ENCODE measurements around the gene TMEM62. TPM values are rescaled to one million over a fixed set of nuclear protein-coding genes. Genes with fewer than 3 reads are reported as not detected.

Gene TMEM62
- total and polyA plus RNA-seq, 7 donors = 10.2 to 35.2 (median 27.4) TPM

DNA sequence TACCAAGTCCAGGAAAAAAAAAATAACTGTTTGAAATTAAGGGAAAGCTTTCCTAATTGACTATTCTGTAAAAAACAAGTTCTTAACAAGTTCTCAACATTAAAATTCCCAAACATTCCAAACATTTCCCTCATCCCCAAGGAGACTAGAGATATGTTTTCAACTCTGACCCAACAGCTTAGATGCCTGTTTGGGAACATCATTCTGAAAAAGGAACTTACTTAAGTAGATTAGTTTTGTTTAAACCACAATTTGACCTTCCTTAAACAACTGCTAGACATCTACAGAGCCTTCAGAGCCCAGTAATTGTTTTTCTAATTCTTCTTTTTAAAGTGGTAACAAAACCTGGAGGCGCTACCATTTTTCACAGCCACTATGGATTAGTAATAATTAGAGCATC, 40.4 kb upstream of the TMEM62 start:
- Histone ChIP-seq H3K27me3 (no peaks in the 10 kb centered on the region), H3K9me3 (no peaks in the 10 kb centered on the region), H3K36me3 (no peaks in the 10 kb centered on the region), H3K4me3 (no peak overlapping the region), H3K4me1 (peaks cover 0 to 23% (median 15%) of the 10 kb centered on the region in 4 donors), H3K27ac (peak overlapping the region in 2 of 4 donors; percentile 9 to 43)
- 79 to 93% methylated on average over 1 of the region's 1 CpG for WGBS, 2 donors
- no peak for DNase-seq
- TF ChIP-seq, protein P1, sequence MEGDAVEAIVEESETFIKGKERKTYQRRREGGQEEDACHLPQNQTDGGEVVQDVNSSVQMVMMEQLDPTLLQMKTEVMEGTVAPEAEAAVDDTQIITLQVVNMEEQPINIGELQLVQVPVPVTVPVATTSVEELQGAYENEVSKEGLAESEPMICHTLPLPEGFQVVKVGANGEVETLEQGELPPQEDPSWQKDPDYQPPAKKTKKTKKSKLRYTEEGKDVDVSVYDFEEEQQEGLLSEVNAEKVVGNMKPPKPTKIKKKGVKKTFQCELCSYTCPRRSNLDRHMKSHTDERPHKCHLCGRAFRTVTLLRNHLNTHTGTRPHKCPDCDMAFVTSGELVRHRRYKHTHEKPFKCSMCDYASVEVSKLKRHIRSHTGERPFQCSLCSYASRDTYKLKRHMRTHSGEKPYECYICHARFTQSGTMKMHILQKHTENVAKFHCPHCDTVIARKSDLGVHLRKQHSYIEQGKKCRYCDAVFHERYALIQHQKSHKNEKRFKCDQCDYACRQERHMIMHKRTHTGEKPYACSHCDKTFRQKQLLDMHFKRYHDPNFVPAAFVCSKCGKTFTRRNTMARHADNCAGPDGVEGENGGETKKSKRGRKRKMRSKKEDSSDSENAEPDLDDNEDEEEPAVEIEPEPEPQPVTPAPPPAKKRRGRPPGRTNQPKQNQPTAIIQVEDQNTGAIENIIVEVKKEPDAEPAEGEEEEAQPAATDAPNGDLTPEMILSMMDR (IDR thresholded peaks at IDR 0.05) = no peak
- intact Hi-C loops (cut with DNase I) = no loop called here

DNA sequence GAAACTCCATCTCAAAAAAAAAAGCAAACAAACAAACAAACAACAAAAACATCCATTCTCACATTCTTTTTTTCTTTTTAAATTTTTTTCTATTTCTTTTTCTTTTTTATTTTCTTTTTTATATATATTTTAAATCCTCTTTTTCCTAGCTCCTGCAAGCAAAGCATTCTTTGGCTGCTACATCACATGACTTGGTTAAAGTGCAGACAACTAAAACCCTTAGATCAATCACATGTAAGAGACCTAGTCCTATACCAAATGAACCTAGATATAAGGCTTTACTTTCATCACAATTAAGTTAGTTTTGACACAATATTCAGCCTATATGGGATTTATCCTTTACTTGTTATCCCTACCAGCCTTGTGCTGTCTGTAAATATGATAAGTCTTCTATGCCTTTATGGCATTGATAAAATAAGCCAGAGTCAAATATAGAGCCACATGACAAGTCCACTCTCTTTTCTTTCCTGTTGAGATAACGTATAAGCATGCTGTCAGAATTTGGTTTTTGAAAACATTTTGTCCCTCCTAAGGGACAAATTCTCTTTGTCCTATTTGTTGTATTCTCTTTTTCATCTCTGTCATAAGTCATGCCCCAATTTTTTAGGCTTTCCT, 38.9 kb upstream of the TMEM62 start:
- H3K27me3 ChIP-seq = no peaks in the 10 kb centered on the region
- no peak overlapping the region for H3K27ac ChIP-seq
- H3K4me3 ChIP-seq = no peak overlapping the region
- no peaks in the 10 kb centered on the region for H3K9me3 ChIP-seq
- WGBS, 2 donors = 68 to 76% methylated on average over 1 of the region's 1 CpG
- intact Hi-C loops (cut with DNase I) = no loop called here
- TF ChIP-seq POLR2AphosphoS5 (IDR thresholded peaks at IDR 0.05) (no peak), EP300 (IDR thresholded peaks at IDR 0.05) (no peak), POLR2A (IDR thresholded peaks at IDR 0.05) (no peak)
- peaks cover 0 to 23% (median 15%) of the 10 kb centered on the region in 4 donors for H3K4me1 ChIP-seq
- H3K36me3 ChIP-seq = peaks cover 0 to 7% (median 0%) of the 10 kb centered on the region in 4 donors
- no peak for DNase-seq

DNA sequence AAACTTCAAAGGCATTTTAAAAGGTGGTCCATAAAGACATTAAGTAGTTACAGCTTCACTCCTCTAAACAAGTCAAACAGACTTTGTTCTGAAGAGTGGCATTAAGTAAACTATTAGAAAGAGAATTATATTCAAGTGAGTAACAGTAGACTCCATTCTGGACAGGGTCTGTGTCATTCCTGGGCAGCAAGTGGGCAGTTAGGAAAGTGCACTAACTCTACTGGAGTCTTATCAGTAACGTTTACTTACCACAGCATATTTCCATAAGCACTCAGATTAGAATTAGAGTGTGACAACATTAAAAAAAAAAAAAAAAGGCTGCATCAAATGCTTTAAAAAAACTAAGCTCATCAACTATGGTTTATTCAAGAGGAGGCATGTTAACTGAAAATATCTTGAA, 38.1 kb upstream of the TMEM62 start:
- no peak for DNase-seq
- H3K36me3 ChIP-seq = peaks cover 0 to 10% (median 3%) of the 10 kb centered on the region in 4 donors
- no peak overlapping the region for H3K27ac ChIP-seq
- no peak overlapping the region for H3K4me3 ChIP-seq
- H3K27me3 ChIP-seq = no peaks in the 10 kb centered on the region
- H3K4me1 ChIP-seq = peaks cover 0 to 23% (median 15%) of the 10 kb centered on the region in 4 donors
- no peak for TF ChIP-seq EP300 (IDR thresholded peaks at IDR 0.05)
- TF ChIP-seq, protein P1 (IDR thresholded peaks at IDR 0.05) = no peak
- TF ChIP-seq POLR2AphosphoS5 (IDR thresholded peaks at IDR 0.05) = no peak
- TF ChIP-seq POLR2A (IDR thresholded peaks at IDR 0.05) = no peak
- H3K9me3 ChIP-seq = no peaks in the 10 kb centered on the region
- intact Hi-C loops (cut with DNase I) = no loop called here
- WGBS, 2 donors = 8 to 49% methylated on average over 1 of the region's 1 CpG

DNA sequence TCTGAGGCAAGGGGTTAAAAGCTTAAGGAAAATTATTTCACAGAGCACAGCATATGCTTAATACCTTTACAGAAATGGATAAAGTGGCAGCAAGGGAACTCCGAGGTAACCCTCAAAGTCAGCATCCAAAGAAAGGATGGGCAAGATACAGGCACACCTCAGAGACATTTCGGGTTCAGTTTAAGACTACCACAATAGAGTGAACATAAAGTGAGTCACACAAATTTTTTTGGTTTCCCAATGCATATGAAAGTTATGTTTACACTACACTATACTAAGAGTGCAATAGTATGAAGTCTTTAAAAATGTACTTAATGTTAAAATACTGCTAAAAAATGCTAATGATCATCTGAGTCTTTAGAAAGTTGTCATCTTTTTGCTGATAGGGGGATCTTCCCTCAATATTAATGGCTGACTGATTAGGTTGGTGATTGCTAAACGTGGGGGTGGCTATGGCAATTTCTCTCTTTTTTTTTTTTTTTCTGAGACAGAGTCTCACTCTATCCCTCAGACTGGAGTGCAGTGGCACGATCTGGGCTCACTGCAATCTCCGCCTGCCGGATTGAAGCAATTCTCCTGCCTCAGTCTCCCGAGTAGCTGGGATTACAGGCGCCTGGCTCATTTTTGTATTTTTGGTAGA, 37.6 kb upstream of the TMEM62 start:
- intact Hi-C loops (cut with DNase I) = no loop called here
- H3K27me3 ChIP-seq = no peaks in the 10 kb centered on the region
- DNase-seq = no peak
- WGBS, 2 donors = 93 to 96% methylated on average over 8 of the region's 8 CpGs
- no peak overlapping the region for H3K4me3 ChIP-seq
- H3K9me3 ChIP-seq = no peaks in the 10 kb centered on the region
- H3K4me1 ChIP-seq = peaks cover 0 to 23% (median 15%) of the 10 kb centered on the region in 4 donors
- no peak for TF ChIP-seq EP300 (IDR thresholded peaks at IDR 0.05)
- no peak for TF ChIP-seq POLR2A (IDR thresholded peaks at IDR 0.05)
- TF ChIP-seq POLR2AphosphoS5 (IDR thresholded peaks at IDR 0.05) = no peak
- peaks cover 0 to 16% (median 6%) of the 10 kb centered on the region in 4 donors for H3K36me3 ChIP-seq
- no peak overlapping the region for H3K27ac ChIP-seq

DNA sequence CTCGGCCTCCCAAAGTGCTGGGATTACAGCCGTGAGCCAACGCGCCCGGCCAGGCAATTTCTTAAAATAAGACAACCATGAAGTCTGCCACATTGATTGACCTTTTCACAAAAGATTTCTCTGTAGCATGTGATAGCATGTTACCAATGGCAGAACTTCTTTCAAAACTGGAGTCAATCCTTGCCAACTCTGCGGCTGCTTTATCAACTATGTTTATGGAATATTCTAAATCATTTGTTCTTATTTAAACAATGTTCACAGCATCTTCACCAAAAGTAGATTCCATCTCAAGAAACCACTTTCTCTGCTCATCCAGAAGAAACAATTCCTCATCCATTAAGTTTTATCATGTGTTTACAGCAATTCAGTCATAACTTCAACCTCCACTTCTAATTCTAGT, 37.0 kb upstream of the TMEM62 start:
- H3K27ac ChIP-seq = no peak overlapping the region
- no peaks in the 10 kb centered on the region for H3K9me3 ChIP-seq
- intact Hi-C loops (cut with DNase I) = no loop called here
- TF ChIP-seq POLR2AphosphoS5 (IDR thresholded peaks at IDR 0.05) = no peak
- TF ChIP-seq EP300 (IDR thresholded peaks at IDR 0.05) = no peak
- TF ChIP-seq, protein P1 (IDR thresholded peaks at IDR 0.05) = no peak
- no peak for TF ChIP-seq POLR2A (IDR thresholded peaks at IDR 0.05)
- H3K36me3 ChIP-seq = peaks cover 0 to 22% (median 7%) of the 10 kb centered on the region in 4 donors
- H3K27me3 ChIP-seq = no peaks in the 10 kb centered on the region
- peaks cover 0 to 23% (median 15%) of the 10 kb centered on the region in 4 donors for H3K4me1 ChIP-seq
- DNase-seq = no peak
- no peak overlapping the region for H3K4me3 ChIP-seq
- WGBS, 2 donors = 96 to 98% methylated on average over 6 of the region's 6 CpGs
